LNCaP clone FGC (cell line): ENCODE data around the gene OGFOD1.

ENCODE experiments used
- DNase-seq: peaks from one replicate; pipeline ENCODE4 v3.0.0-alpha.2; 2011; ENCODE audit warnings: low read depth
- H3K4me3 ChIP-seq: 2 replicates; pipeline ENCODE4 v1.5.1; 2011; ENCODE audit warnings: mild to moderate bottlenecking, low read depth, low read length, control low read depth
- TF ChIP-seq, protein P1 (sequence below): IDR thresholded peaks from 2 replicates; pipeline ENCODE4 v1.5.1; 2012; ENCODE audit warnings: mild to moderate bottlenecking; ENCODE audit not compliant: control insufficient read depth, insufficient read depth; ENCODE audit errors: extremely low read depth

Gene OGFOD1

DNA sequence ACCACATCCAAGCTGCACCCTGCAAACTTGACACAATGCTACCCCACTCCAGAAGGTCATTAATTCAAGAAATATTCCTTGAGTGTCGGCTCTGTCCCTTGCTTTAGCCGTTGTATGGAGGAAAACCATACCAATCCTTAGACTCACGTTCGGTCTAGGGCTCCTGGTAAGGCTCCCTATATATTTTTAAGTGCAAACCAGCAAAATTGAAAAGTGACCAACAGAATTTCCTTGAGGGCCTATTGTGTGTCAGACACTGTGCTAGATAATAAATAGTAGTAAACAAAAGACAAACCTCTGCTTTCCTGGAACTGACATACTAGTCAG lies 68.9 kb downstream of the OGFOD1 start:
- DNase-seq: no peak
- TF ChIP-seq, protein P1, sequence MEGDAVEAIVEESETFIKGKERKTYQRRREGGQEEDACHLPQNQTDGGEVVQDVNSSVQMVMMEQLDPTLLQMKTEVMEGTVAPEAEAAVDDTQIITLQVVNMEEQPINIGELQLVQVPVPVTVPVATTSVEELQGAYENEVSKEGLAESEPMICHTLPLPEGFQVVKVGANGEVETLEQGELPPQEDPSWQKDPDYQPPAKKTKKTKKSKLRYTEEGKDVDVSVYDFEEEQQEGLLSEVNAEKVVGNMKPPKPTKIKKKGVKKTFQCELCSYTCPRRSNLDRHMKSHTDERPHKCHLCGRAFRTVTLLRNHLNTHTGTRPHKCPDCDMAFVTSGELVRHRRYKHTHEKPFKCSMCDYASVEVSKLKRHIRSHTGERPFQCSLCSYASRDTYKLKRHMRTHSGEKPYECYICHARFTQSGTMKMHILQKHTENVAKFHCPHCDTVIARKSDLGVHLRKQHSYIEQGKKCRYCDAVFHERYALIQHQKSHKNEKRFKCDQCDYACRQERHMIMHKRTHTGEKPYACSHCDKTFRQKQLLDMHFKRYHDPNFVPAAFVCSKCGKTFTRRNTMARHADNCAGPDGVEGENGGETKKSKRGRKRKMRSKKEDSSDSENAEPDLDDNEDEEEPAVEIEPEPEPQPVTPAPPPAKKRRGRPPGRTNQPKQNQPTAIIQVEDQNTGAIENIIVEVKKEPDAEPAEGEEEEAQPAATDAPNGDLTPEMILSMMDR: no peak
- H3K4me3 ChIP-seq: peak overlapping the region; percentile 79

DNA sequence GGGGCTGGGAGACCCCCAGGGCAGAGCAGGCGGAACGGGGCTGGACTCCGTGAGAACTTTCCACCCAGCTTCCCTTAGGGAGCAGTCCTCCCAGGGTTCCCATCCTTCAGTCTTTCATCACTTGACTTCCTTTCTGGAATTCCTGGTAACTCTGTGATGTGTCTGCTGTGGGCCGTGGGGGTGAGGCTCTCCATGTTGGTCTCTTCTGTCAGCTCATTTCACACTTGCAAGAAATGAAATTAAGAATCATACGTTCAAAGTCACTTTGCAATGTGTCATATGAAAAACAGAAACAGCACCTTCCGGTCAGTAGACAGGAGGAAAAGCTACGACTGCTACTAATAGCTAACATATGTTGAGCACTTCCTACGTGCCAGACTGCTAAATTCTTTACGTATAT lies 73.9 kb downstream of the OGFOD1 start:
- no peak overlapping the region for H3K4me3 ChIP-seq
- no peak for DNase-seq
- TF ChIP-seq, protein P1: no peak
